Lower leg skin (tissue), 4 donors: ENCODE measurements around the gene VPS13D. TPM values are rescaled to one million over a fixed set of nuclear protein-coding genes. Genes with fewer than 3 reads are reported as not detected.

Source experiments
- DNase-seq, 2 donors: peaks; one replicate each; pipeline ENCODE4 v3.0.0-alpha.2; 2019; ENCODE audit warnings: low spot score in 2 of 2
- H3K4me3 ChIP-seq: fragments of 200-600 bp; sonication (generic); 2 replicates; pipeline ENCODE4 v1.5.1; 2017; ENCODE audit warnings: mild to moderate bottlenecking, low read depth; ENCODE audit not compliant: poor library complexity, severe bottlenecking
- CTCF ChIP-seq, 3 donors: fragments of 450-650 bp; IDR thresholded peaks; one replicate each; pipeline ENCODE4 v1.5.1; 2016; ENCODE audit warnings: antibody characterized with exemption in 3 of 3, mild to moderate bottlenecking in 3 of 3, moderate library complexity in 2 of 3
- POLR2A ChIP-seq, 2 donors: fragments of 450-650 bp; IDR thresholded peaks; one replicate each; pipeline ENCODE4 v1.6.1; 2016 to 2017; ENCODE audit warnings: antibody characterized with exemption in 2 of 2, mild to moderate bottlenecking in 1 of 2, moderate library complexity in 1 of 2
- WGBS, 2 donors: methylation state at CpG; one replicate each; pipeline ENCODE4 v1.1.5; 2018; 5-methylcytosine and 5-hydroxymethylcytosine counted together
- intact Hi-C: fragments of 100-400 bp; cut with DNase I; formaldehyde crosslinking; loops from one replicate; pipeline ENCODE4 v1.15.0; 2023; ENCODE audit warnings: low total_unique reads
- total RNA-seq, 4 donors: library from RNA; depleted of rRNA; stranded (reverse); fragments of >200 nt; gene quantifications; one replicate each; pipeline ENCODE4 v1.1.0, GENCODE V29; 2016

VPS13D gene
- total RNA-seq, 4 donors from 2014 or later: 96.5 to 200 (median 116) TPM

- no peak overlapping the region for H3K4me3 ChIP-seq
- 29 to 46% methylated on average over 3 of the region's 3 CpGs for WGBS, 2 donors
- intact Hi-C loops: no loop called here
- no peak for DNase-seq
- no peak for TF ChIP-seq CTCF (IDR thresholded peaks at IDR 0.05)
- no peak for TF ChIP-seq POLR2A (IDR thresholded peaks at IDR 0.05)
These were observed 129.7 kb downstream of the VPS13D start for GRCh38 chr1:12359359-12360133.

- no peak overlapping the region for H3K4me3 ChIP-seq
- 68 to 69% methylated on average over 2 of the region's 2 CpGs for WGBS, 2 donors
- DNase-seq: no peak
- TF ChIP-seq CTCF (IDR thresholded peaks at IDR 0.05) (no peak), POLR2A (IDR thresholded peaks at IDR 0.05) (no peak)
- intact Hi-C loops: no loop called here
These were observed 138.8 kb downstream of the VPS13D start for GRCh38 chr1:12368646-12369045.

GRCh38 chr1:12369258-12369657 is 139.4 kb downstream of the VPS13D start:
- H3K4me3 ChIP-seq: no peak overlapping the region
- DNase-seq: no peak
- intact Hi-C loops: no loop called here
- 88 to 92% methylated on average over 6 of the region's 6 CpGs for WGBS, 2 donors
- TF ChIP-seq CTCF (IDR thresholded peaks at IDR 0.05) (no peak), POLR2A (IDR thresholded peaks at IDR 0.05) (no peak)

GRCh38 chr1:12370333-12370975 is 140.6 kb downstream of the VPS13D start:
- intact Hi-C loops: no loop called here
- WGBS, 2 donors: 33 to 41% methylated on average over 5 of the region's 5 CpGs
- no peak for DNase-seq
- TF ChIP-seq CTCF (IDR thresholded peaks at IDR 0.05) (no peak), POLR2A (IDR thresholded peaks at IDR 0.05) (no peak)
- H3K4me3 ChIP-seq: no peak overlapping the region

- 80 to 89% methylated on average over 5 of the region's 5 CpGs for WGBS, 2 donors
- H3K4me3 ChIP-seq: no peak overlapping the region
- no peak for DNase-seq
- TF ChIP-seq POLR2A (IDR thresholded peaks at IDR 0.05) (no peak), CTCF (IDR thresholded peaks at IDR 0.05) (no peak)
- intact Hi-C loops: no loop called here
These were observed 141.2 kb downstream of the VPS13D start for GRCh38 chr1:12371053-12371452.
